ENCODE data around the gene IFTAP. TPM values are rescaled to one million over a fixed set of nuclear protein-coding genes. Genes with fewer than 3 reads are reported as not detected.

IFTAP gene
- total and polyA plus RNA-seq, 2 of the 13 experiments (the other 11 are each of a cell fraction or from before 2014, with no cell fraction given), result 11.3 to 29.4 TPM

DNA sequence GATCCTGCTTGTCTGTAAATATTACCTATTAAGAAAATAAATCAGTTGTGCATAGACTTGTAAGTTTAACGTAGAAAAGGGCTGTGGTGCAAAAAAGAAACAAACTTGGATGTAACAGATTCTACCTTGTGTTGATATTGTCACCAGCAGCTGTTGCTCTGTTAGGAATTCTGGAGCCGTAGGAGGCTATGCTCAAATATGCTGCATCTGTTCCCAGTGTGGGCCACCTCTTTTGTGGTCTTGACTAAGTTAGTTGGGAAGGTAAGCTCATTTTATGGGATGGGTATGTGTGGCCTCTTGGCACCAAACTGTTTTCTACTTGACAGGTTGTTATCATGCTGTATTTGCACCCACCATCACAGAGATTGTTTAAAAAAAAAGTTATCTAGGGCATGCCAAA, 33.2 kb downstream of the IFTAP start:
- CTCF ChIA-PET (ENCODE audit: low intra/inter-chr PET ratio, low total read pairs), result no interaction called here
- H3K27ac ChIP-seq (ENCODE audit: extremely low read length, insufficient read depth, low read length), result no peak overlapping the region
- no peaks in the 10 kb centered on the region for H3K36me3 ChIP-seq (replicated peaks in 1 of 2; ENCODE audit: control insufficient read depth in 1 of 2, insufficient read depth in 2 of 2, low read length in 2 of 2)
- no peak overlapping the region for H2AFZ ChIP-seq (ENCODE audit: low read length)
- no peak overlapping the region for H3K4me3 ChIP-seq (replicated peaks in 1 of 3; ENCODE audit: insufficient read depth in 1 of 3, low read depth in 2 of 3, low read length in 3 of 3)
- TF ChIP-seq ZNF232 (CRISPR knock-in tag; IDR thresholded peaks at IDR 0.05; ENCODE audit: borderline replicate concordance), result no peak
- no peak for TF ChIP-seq MYNN (CRISPR knock-in tag; IDR thresholded peaks at IDR 0.05; ENCODE audit: low read depth)
- no peak for TF ChIP-seq SOX13 (IDR thresholded peaks at IDR 0.05)
- TF ChIP-seq SOX13 (CRISPR knock-in tag; conservative IDR thresholded peaks at IDR 0.05 in 1 of 2, IDR thresholded peaks at IDR 0.05 in 1 of 2), result no peak
- DNase-seq (ENCODE audit: low spot score) (no peak), ATAC-seq (no peak), FAIRE-seq (no peak)
- POLR2A ChIA-PET, result no interaction called here
- no peak overlapping the region for H3K9ac ChIP-seq (ENCODE audit: insufficient read depth, low read depth, low read length)
- no peaks in the 10 kb centered on the region for H3K79me2 ChIP-seq (ENCODE audit: insufficient read depth, low read length)
- no TSS peak for BruUV-seq (replicated peaks)
- 50% methylated on average over 2 of the region's 2 CpGs for WGBS (ENCODE audit: low lambda C conversion rate)
- no peaks in the 10 kb centered on the region for H3K9me3 ChIP-seq (ENCODE audit: low read length)
- in situ Hi-C loops (cut with HindIII; ENCODE audit: extremely low pct_ligation_motif_present, low pct_unique_long_range_greater_than_20kb), result no loop called here
- H3K4me2 ChIP-seq (ENCODE audit: low read depth, low read length), result no peak overlapping the region
- intact Hi-C loops (cut with micrococcal nuclease; ENCODE audit: unreplicated experiment), result no loop called here
- H3K27me3 ChIP-seq (ENCODE audit: control insufficient read depth in 1 of 2, insufficient read depth in 2 of 2, low read length in 2 of 2), result no peaks in the 10 kb centered on the region
- H4K20me1 ChIP-seq (ENCODE audit: insufficient read depth, low read length), result no peaks in the 10 kb centered on the region
- H3K4me1 ChIP-seq (ENCODE audit: insufficient read depth, low read length), result no peaks in the 10 kb centered on the region

DNA sequence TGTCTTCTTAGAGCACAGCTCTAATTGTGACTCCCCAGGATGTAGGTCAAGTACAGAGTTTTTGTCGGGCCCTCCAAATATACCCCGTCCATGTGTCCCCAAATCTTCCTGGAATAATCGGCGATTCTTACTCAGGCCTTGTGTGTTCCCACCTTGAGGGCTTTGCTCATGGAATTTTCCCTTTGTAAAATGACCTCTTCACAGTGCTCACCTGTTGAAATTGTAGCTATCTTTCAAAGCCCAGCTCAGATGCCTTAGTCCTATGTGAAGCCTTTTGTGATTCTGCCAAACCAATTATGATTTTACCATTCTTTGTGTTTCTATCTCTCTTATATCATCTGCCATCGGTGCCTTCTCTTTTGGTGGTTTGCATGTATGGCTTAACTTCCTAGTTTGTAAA, 33.8 kb downstream of the IFTAP start:
- FAIRE-seq (no peak), ATAC-seq (no peak), DNase-seq (ENCODE audit: low spot score) (no peak)
- ChIA-PET CTCF (ENCODE audit: low intra/inter-chr PET ratio, low total read pairs) (no interaction called here), POLR2A (no interaction called here)
- TF ChIP-seq, protein P1, sequence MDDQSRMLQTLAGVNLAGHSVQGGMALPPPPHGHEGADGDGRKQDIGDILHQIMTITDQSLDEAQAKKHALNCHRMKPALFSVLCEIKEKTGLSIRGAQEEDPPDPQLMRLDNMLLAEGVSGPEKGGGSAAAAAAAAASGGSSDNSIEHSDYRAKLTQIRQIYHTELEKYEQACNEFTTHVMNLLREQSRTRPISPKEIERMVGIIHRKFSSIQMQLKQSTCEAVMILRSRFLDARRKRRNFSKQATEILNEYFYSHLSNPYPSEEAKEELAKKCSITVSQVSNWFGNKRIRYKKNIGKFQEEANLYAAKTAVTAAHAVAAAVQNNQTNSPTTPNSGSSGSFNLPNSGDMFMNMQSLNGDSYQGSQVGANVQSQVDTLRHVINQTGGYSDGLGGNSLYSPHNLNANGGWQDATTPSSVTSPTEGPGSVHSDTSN (CRISPR knock-in tag; IDR thresholded peaks at IDR 0.05; ENCODE audit: borderline replicate concordance), result no peak
- TF ChIP-seq, protein P2, sequence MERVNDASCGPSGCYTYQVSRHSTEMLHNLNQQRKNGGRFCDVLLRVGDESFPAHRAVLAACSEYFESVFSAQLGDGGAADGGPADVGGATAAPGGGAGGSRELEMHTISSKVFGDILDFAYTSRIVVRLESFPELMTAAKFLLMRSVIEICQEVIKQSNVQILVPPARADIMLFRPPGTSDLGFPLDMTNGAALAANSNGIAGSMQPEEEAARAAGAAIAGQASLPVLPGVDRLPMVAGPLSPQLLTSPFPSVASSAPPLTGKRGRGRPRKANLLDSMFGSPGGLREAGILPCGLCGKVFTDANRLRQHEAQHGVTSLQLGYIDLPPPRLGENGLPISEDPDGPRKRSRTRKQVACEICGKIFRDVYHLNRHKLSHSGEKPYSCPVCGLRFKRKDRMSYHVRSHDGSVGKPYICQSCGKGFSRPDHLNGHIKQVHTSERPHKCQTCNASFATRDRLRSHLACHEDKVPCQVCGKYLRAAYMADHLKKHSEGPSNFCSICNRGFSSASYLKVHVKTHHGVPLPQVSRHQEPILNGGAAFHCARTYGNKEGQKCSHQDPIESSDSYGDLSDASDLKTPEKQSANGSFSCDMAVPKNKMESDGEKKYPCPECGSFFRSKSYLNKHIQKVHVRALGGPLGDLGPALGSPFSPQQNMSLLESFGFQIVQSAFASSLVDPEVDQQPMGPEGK (CRISPR knock-in tag; IDR thresholded peaks at IDR 0.05), result no peak
- TF ChIP-seq STAT5B (CRISPR knock-in tag; IDR thresholded peaks at IDR 0.05) (no peak), EZH2 (conservative IDR thresholded peaks at IDR 0.05; ENCODE audit: low read depth, low read length) (no peak), ZNF737 (CRISPR knock-in tag; IDR thresholded peaks at IDR 0.05; ENCODE audit: borderline replicate concordance) (no peak), PAX8 (CRISPR knock-in tag; IDR thresholded peaks at IDR 0.05; ENCODE audit: borderline replicate concordance) (no peak)
- Histone ChIP-seq H4K20me1 (ENCODE audit: insufficient read depth, low read length) (no peaks in the 10 kb centered on the region), H2AFZ (ENCODE audit: low read length) (no peak overlapping the region), H3K27me3 (ENCODE audit: control insufficient read depth in 1 of 2, insufficient read depth in 2 of 2, low read length in 2 of 2) (no peaks in the 10 kb centered on the region), H3K9ac (ENCODE audit: insufficient read depth, low read depth, low read length) (no peak overlapping the region), H3K4me1 (ENCODE audit: insufficient read depth, low read length) (no peaks in the 10 kb centered on the region), H3K4me2 (ENCODE audit: low read depth, low read length) (no peak overlapping the region), H3K36me3 (replicated peaks in 1 of 2; ENCODE audit: control insufficient read depth in 1 of 2, insufficient read depth in 2 of 2, low read length in 2 of 2) (no peaks in the 10 kb centered on the region), H3K79me2 (ENCODE audit: insufficient read depth, low read length) (no peaks in the 10 kb centered on the region), H3K27ac (ENCODE audit: extremely low read length, insufficient read depth, low read length) (no peak overlapping the region), H3K4me3 (replicated peaks in 1 of 3; ENCODE audit: insufficient read depth in 1 of 3, low read depth in 2 of 3, low read length in 3 of 3) (no peak overlapping the region), H3K9me3 (ENCODE audit: low read length) (no peaks in the 10 kb centered on the region)
- in situ Hi-C loops (cut with HindIII; ENCODE audit: extremely low pct_ligation_motif_present, low pct_unique_long_range_greater_than_20kb) (no loop called here), intact Hi-C loops (cut with micrococcal nuclease; ENCODE audit: unreplicated experiment) (no loop called here)
- no TSS peak for BruUV-seq (replicated peaks)
- 49% methylated on average over 5 of the region's 5 CpGs for WGBS (ENCODE audit: low lambda C conversion rate)

Measured in HepG2 (cell line).